GM18499 (cell line): ENCODE data around the gene GRIK2.

Source experiments
- ATAC-seq: cut with Tn5 transposase; IDR thresholded peaks from one replicate; pipeline ENCODE4 v1.9.1; 2021; ENCODE audit warnings: moderate number of reproducible peaks; ENCODE audit not compliant: insufficient read depth, unreplicated experiment

The GRIK2 gene

DNA sequence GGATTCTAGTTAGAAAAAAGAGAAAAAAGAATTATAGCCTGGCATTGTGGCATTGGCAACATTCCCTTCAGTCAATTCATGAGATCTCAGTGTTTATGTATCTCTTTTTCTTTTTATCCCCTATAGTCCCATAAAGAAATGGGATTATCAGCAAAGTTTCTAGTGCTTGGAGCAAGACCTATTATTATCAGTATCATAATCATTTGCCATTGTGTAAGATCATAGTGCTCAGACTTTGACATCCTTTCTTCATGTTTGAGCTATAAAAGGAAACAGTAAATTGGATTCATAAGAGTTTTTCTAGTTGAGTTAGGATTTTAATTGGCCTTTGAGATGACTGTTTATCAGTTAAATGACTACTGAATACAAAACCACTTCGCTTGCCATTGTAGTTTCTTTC is 295.6 kb downstream of the GRIK2 start:
- no peak for ATAC-seq

DNA sequence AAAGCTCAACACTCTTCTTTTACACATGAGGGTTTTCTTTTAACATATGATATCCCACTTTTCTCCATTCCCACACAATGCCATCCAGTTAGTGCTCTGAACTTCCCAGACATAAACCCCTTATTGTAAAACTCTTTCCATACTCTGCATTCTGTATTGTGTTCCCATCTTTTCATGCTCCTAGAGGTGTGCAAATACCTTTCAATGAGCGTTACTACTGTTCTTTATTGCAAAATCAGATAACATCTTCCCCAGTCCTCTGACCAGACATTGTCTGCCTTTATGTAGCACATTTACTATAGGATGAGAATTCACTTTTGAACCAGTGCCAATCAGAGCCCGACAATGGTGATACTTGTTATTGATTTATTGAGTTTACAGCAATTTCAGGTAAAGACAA is 296.2 kb downstream of the GRIK2 start:
- no peak for ATAC-seq

DNA sequence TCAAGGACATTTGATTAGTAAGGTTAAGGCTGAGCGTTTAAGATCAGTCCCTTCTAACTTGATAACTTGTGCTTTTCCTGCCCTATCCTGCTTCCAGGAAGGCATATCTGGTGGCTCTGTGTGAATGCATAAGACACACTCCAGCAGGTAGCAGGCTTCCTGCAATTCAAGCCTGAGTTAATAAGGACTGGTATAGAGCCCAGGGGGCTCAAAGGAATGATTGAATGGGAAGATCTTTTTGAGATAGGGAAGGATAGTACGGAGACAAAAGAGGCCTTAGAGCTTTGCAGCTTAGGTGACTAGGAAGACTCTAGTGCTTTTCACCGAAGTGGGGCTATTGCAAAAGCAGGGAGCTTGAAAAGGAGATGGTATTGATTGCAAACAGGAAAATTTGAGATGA is 307.1 kb downstream of the GRIK2 start:
- ATAC-seq = no peak

DNA sequence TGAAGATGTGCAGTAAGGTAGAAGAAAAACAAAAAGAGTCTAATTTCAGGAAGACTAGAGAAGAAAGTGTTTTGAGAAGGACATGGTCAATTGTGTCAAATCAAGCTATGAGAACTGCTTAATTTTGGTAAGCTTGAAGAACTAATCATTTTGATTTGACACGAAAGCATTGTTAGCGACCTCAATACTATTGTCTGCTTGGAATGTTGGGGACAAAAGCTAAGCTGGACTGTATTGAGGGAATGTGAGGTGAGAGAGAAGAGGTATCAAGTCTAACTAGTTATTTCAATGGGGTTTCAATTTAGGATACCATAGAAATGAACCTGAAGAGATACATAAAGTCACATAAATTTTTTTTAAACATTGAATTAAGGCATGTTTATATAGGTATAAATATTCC is 309.8 kb downstream of the GRIK2 start:
- ATAC-seq = no peak

DNA sequence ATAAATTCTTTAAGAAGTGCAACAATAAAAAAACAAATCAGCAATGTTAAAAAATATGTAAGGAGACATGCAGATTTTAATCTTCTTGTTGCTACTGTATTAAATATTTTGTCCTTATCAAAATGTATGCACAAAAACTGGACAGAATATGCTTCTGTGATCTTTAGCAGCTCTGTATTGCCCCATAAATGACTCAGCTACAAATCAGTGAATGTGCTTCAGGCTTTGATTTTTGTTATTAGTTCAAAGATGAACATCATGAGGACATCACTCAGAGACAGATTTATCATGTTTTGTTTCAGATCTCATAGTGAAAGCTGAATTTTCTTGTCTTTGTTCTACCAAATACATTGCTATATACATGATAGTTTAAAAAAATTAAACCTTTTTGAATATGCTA is 312.4 kb downstream of the GRIK2 start:
- ATAC-seq = no peak

DNA sequence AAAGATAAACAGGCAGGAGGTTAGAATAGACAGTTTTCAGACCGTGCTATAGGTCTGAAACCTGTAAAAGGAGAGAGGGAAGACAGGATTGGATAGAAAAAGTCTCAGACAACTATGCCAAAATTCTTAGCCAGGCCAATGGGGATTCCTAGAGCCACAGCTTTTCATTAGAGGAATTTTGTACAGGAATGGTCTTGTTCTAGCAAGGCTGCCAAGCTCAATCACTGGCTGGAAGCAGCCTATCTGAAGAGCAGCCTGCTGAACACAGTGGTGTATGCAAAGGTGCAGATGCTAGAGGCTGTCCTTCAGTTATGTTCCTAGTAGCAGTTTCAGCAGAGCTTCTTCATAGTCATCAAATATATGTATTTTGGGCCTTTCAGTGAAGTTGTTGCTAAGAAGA is 313.1 kb downstream of the GRIK2 start:
- ATAC-seq = no peak

DNA sequence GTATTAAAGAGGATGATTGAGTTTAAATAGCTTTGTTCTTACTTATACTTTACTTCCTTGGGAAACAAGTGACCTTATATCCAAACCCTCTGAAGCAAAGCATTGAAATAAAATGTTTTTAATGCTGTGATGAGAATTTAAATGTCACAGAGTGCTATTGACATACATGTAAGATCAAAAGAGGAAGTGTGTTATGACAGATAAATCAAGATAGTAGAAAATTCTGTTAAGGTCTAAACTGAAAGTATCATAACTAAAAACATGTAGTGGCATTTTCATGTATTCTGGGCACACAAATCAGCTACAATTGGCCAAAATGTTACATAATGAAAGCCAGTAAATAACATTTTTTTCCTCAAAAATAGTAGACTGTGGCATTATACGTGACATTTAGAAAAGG is 318.0 kb downstream of the GRIK2 start:
- ATAC-seq = no peak

DNA sequence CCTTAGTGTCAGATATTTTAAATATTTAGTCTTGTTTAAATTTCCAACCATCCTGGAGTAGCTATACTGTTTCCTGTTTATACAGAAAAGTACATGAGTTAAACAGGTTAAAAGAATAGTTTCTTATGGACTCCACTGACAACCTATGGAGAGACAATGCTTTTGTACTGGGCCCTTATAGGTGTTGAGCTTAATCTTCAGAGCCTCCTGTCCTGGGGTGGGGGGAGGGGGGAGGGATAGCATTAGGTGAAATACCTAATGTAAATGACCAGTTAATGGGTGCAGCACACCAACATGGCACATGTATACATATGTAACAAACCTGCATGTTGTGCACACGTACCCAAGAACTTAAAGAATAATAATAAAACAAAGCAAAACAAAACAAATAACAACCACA is 322.9 kb downstream of the GRIK2 start:
- ATAC-seq = no peak

DNA sequence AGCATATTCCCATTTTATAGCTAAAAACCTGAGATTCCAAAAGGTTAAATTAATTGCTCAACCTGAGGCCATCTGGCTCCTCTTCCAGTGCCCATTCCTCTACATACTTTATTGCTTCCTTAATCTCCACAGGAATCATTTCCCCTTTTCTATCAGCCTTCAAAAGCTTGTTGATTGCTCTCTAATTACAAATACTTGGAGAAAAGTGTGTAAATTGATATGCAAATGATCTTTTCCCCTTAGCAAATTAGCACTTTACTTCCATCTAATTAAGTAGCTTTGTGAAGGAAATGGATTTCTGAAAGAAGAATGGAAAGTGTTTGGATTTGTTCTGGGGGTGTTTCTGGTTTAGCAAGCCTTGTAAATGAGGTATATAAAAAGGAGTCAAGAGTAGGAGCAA is 323.3 kb downstream of the GRIK2 start:
- no peak for ATAC-seq

DNA sequence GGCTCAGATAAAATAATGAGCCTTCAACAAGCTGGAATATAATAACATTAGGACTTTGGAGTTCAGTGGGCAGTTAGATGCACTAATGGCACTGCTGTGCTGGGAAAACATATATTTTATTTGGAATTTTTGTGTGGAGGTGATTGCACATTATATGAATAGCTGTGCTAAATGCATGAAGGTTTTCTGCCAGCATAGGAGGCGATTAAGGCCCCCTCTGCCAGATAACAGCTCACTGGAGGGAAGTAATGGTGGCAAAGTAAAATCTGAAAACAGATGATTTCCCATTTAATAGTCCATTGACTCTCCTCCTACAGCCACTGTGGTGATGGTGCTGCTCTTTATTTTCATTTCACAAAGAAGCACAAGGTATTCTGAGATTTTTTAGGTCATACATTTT is 326.0 kb downstream of the GRIK2 start:
- ATAC-seq = no peak

DNA sequence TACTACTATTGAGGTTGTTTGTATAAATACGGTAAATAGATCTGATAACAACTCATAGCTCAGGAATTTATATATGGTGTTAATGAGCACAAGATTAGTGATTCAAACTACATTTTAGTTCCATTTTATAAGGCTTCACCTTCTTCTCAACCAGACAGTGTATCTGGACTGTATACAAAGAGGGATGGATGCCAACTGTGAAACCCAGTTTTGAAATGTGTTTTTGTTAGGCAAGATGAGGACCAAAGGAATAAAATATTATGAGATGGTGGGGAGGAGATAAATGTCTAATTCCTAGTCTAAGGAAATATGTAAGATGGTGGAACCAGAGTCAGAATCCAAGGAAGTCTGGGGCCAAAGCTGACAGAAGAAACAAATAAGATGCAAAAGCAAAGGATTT is 329.0 kb downstream of the GRIK2 start:
- no peak for ATAC-seq

DNA sequence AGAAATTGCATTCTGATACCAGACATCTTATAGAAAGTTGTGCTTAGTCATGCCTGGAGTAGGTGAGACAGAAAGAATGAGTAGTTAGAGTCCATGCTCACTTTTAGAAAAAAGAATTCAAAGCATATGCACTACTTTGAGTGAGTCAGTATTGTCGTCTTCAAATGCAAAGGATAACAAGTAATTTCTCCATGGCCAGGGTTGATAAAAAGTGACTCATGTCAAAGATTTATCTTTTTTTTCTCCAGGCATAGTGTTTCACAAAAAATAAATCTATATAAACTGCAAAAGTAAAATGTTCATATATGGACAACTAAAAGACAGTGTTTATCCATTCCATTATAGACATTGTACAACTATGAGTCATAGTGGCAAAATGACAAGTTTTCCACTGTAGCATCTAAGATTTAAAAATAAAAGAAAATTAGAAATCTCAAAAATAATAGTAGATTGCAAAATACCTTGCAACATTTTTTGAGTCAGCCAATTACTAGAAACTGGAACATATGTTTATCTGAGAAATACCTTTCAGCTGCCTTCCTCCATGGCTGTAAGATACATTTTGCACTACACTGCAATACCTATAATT is 329.6 kb downstream of the GRIK2 start:
- ATAC-seq = no peak

DNA sequence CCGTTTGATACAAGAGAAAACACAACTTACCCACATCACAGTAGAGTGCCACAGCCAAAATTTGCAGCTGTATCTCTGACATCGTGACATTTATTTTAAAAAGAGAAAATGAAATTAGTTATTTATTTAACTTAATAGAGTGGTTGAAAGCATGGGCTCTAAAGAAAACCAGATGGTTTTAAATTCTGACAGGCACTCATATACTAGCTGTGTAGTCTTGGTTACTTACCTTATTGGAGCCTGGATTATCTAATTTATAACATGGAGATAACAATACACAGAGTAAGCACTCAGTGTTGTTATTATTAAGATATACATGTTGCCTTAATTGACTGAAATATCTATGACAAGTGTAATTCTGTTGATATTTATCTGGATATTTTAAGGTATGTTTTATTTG is 334.9 kb downstream of the GRIK2 start:
- ATAC-seq = no peak

DNA sequence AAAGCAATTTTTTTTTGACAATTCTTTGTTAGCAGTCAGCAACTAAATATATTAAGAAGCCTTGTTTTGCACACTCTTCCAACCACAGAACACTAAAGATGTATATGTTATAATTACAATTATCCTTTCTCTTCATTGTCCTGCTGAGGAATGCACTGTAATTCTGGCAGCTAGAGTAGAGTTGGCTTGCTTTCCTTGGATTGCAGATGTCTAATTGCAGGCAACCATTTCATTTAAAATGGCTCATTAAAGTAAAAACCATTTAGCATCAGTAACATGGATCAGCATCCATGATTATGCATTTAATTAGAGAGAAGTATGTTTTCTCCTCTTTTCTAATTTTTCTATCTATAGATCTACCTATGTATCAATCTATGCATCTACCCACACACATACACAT is 335.4 kb downstream of the GRIK2 start:
- ATAC-seq = no peak

DNA sequence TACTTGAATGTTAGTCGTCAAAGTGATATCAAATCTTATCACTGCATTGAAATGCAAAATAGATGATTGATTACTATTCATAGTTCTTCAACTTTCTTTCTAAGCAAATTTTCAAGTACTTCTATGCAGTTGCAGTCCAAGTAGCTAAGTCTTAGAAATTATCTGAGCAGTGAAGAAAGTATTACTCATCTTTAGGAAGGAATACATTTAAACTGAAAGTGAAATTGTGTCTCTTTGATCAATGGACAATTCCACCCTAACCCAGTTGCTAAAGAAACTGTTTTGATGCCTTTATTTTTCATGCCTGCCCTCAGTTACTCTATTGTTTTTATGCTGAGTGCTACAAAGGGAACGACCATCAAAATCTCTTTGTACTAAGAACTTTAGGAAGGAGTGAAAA is 337.4 kb downstream of the GRIK2 start:
- ATAC-seq = no peak

DNA sequence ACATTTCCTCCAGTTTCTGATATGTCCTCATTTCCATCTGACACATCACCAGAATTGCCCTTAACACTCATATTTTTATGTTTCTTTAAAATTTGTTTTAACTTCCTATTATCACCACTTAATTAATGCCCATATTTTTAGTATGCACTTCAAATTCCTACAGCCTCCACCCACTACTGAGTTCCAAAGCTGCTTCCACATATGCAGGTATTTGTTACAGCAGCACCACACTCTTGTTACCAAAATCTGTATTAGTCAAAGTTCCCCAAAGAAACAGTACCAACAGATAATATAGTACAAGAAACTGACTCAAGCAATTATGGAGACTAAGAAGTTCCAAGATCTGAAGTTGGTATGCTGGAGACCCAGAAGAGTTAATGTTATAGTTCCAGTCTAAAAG is 340.4 kb downstream of the GRIK2 start:
- ATAC-seq = no peak

DNA sequence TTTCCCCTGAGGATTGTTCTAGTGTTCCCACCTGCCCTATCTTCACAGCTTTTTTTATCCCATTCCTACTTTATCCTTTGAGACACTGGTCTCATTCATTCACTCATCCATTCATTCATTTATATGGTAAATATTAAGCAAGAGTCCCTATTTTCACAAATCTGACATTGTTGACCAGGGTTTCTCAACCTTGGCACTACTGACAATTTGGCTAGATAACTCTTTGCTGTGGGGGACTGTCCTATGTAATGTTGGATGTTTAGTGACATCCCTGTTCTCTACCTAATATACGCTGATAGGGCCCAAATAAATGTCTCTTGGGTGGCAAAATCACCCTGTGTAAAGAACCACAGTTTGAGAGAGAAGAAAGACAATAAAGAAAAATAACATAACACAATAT is 345.0 kb downstream of the GRIK2 start:
- ATAC-seq = no peak

DNA sequence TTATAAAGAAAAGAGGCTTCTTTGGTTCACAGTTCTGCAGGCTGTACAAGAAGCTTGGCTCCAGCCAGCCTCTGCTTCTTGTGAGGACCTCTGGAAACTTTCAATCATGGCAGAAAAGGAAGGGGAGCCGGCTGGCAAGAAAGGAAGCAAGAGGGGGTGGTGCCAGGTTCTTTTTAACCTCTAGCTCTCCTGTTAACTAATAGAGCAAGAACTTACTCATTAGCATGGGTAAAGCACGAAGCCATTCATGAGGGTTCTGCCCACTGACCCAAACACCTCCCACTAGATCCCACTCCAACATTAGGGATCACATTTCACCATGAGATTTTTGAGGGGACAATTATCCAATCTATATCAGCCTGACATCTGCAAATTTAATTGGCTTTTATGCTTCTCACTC is 347.1 kb downstream of the GRIK2 start:
- ATAC-seq = no peak

DNA sequence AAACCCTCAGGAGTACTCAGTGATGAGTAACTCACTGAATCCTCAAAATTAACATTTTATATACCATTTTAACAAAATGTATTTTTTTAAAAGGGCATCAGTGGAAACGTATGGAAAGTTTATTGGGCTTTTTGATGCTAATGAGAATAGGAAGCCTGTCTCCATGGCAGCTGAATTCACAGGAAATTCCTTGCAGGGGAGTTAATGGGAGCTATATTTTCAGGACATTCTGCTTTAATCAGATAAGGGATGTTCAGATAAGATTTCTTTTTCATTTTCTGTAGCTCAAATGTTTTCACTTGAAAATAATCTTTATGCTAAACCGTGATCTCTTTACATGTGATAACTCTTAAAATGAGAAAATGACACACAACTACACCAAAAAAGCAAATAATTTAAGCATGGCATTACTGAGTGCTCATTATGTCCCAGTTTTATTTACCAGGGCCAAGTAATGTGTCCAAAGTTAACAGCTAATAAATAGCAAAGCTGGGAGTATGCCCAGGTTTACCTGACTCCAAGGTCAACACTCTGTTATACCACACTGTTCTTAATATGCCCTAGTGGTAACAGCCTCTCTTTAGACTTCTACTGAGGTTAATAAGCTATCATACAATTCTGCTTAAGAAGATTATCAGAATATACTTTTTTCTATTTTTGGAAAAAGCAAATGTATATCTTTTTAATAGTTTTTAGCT is 348.1 kb downstream of the GRIK2 start:
- ATAC-seq = no peak

DNA sequence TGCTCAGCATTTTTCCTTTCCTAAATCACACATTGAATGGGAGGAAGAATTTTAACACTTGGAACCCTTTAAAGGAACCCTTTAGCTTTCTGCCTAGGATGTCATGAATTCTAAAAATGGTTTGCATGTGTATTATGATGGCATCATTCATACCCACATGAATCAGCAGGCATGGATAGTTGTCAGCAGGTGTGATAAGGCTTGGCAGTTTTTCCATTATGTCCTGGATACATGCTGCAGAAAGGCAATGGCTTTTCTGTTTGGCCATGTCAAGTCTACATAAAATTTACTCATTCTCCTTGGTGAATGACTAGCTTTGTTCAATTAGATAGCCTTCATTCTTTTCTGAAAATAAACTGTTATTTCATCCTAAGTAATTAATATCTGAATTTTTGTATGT is 353.7 kb downstream of the GRIK2 start:
- no peak for ATAC-seq

DNA sequence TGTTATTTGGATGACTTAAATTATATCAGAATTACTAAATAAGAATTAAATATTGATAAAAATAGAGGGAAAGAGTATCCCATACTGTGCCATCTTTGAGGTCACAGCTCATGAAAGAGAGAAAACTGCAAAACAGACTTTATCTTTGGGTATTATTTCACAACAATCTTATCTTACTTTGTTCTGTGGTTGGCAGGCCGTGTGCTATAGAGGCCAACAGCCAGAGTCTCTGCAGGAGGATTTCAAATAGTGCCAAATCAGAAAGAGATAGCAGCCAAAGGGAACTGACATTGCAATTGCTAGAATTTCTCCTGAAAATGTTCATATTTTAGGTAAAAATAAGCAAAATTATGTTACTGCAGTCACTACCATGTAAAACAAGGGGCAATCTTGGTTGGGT is 354.2 kb downstream of the GRIK2 start:
- ATAC-seq = no peak

DNA sequence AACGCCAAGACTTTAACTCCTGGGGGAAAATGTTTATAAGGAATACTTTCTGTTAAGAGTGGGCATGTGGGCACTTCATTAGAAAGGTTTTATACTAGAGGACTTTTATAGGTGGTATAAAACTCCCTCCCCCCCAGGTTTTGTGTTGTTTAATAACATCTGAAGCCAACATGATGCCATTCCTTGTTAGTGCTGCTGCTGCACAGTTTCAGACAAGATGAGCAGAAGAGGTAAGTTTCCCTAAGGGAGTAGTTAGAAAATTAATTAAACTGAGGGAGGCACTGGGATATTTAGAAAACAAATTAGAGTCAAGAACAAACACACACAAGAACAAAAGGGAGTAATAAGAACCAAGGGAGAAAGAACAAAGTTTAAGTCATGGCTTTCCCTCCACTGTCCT is 362.4 kb downstream of the GRIK2 start:
- no peak for ATAC-seq

DNA sequence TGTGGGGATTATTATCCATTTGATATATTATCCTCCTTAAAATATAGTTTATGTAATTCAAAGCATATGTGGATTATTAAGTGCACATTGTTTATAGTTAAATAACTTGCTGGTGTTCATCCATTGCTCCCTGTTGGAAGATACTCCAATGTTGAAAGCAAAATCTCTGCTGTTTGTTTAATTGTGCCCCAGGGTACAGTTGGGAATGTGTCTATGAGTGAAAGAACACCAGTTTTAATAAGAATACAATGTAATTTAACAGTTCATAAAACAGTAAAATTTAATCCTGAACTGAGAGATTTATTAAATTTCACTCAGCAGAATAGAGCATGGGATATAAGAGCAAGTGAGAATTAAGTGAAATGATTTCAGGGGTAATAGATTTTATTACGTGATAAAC is 364.9 kb downstream of the GRIK2 start:
- ATAC-seq = no peak
